Spleen (tissue), 7 donors: Measurements from ENCODE around the gene RNASE13.

Experiments used
- POLR2A ChIP-seq, 3 donors: fragments of 450-650 bp; IDR thresholded peaks; one replicate each; pipeline ENCODE4 v1.5.1; 2017; ENCODE audit warnings: antibody characterized with exemption in 3 of 3, mild to moderate bottlenecking in 1 of 3
- POLR2AphosphoS5 ChIP-seq, 3 donors: sonication (generic); formaldehyde crosslinking; IDR thresholded peaks; one replicate each; pipeline ENCODE4 v1.5.1; 2017; ENCODE audit warnings: antibody characterized with exemption in 3 of 3
- TF ChIP-seq, protein P1 (sequence below), 11 experiments: fragments of 200-600 bp in 7 of 11; fragments of 450-650 bp in 4 of 11; sonication (generic) in 4 of 11; IDR thresholded peaks in 8 of 11; conservative IDR thresholded peaks in 3 of 11; 1 replicate in 7 of 11; 2 replicates in 4 of 11; pipeline versions ENCODE4 v1.4.0 to v1.8.0; 2016 to 2021; ENCODE audit warnings: antibody characterized with exemption in 11 of 11, inconsistent platforms in 4 of 11, mild to moderate bottlenecking in 1 of 11
- donor health status: DM: no; HTN: no; CAD: no; lungs with moderate emphysema.
- donor health status: DM: no; HTN: no; CAD: no.
- donor health status: DM: no; HTN: no; CAD: no.

- TF ChIP-seq, protein P1, sequence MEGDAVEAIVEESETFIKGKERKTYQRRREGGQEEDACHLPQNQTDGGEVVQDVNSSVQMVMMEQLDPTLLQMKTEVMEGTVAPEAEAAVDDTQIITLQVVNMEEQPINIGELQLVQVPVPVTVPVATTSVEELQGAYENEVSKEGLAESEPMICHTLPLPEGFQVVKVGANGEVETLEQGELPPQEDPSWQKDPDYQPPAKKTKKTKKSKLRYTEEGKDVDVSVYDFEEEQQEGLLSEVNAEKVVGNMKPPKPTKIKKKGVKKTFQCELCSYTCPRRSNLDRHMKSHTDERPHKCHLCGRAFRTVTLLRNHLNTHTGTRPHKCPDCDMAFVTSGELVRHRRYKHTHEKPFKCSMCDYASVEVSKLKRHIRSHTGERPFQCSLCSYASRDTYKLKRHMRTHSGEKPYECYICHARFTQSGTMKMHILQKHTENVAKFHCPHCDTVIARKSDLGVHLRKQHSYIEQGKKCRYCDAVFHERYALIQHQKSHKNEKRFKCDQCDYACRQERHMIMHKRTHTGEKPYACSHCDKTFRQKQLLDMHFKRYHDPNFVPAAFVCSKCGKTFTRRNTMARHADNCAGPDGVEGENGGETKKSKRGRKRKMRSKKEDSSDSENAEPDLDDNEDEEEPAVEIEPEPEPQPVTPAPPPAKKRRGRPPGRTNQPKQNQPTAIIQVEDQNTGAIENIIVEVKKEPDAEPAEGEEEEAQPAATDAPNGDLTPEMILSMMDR (IDR thresholded peaks at IDR 0.05 in 8 of 11, conservative IDR thresholded peaks at IDR 0.05 in 3 of 11), result no peak
- TF ChIP-seq POLR2AphosphoS5 (IDR thresholded peaks at IDR 0.05) (no peak), POLR2A (IDR thresholded peaks at IDR 0.05) (no peak)
Observed at GRCh38 chr14:21043387-21043973, 8.9 kb upstream of the RNASE13 start.
